HUES6 (cell line): ENCODE measurements around the gene COL4A2.

Source experiments
- H3K27ac ChIP-seq: 2 replicates; pipeline ENCODE4 v1.7.0; 2013; ENCODE audit warnings: low read depth, mild to moderate bottlenecking, low read length, inconsistent platforms
- H3K27me3 ChIP-seq: 2 replicates; pipeline ENCODE4 v1.6.1; 2013; ENCODE audit warnings: low read length; ENCODE audit not compliant: control insufficient read depth, insufficient read depth
- H3K36me3 ChIP-seq: 2 replicates; pipeline ENCODE4 v1.6.1; 2013; ENCODE audit warnings: low read length; ENCODE audit not compliant: control insufficient read depth, insufficient read depth
- H3K4me1 ChIP-seq: 2 replicates; pipeline ENCODE4 v1.6.1; 2013; ENCODE audit warnings: low read length; ENCODE audit not compliant: control insufficient read depth, insufficient read depth
- H3K4me3 ChIP-seq: 2 replicates; pipeline ENCODE4 v1.5.1; 2013; ENCODE audit warnings: low read depth, low read length
- H3K9ac ChIP-seq: one replicate; pipeline ENCODE4 v1.6.1; 2013; ENCODE audit warnings: mild to moderate bottlenecking, low read length
- H3K9me3 ChIP-seq: 2 replicates; pipeline ENCODE4 v1.6.1; 2013; ENCODE audit warnings: low read depth, low read length; ENCODE audit not compliant: control insufficient read depth, insufficient read depth

Gene COL4A2

GRCh38 chr13:110471156-110471832 is 164.2 kb downstream of the COL4A2 start:
- peaks cover 4% of the 10 kb centered on the region; the same call in 1 of the 2 replicates for H3K4me1 ChIP-seq
- no peak overlapping the region for H3K4me3 ChIP-seq
- no peak overlapping the region for H3K27ac ChIP-seq

DNA sequence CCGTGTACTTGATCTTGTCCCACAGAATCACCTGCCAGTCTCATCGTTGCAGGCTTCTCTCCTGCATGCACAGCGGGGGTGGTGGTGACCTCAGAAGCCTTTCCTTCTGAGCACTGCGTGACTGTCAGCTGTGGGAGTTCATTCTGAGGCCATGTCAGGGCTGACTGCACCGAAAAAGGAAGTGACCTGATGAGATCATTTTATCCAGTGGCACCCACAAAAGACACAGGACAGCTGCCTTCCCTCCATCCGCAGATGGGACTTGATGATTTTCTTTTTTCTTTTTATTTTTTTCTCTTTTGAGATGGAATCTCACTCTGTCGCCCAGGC is 164.7 kb downstream of the COL4A2 start:
- Histone ChIP-seq H3K4me3 (no peak overlapping the region), H3K27me3 (no peaks in the 10 kb centered on the region), H3K27ac (no peak overlapping the region), H3K4me1 (peaks cover 4% of the 10 kb centered on the region; the same call in 1 of the 2 replicates), H3K36me3 (peaks cover 85% of the 10 kb centered on the region), H3K9ac (no peak overlapping the region), H3K9me3 (no peaks in the 10 kb centered on the region)

More at GRCh38 chr13:110471156-110471832, 164.2 kb downstream of the COL4A2 start:
- Histone ChIP-seq H3K9me3 (no peaks in the 10 kb centered on the region), H3K27me3 (no peaks in the 10 kb centered on the region), H3K9ac (no peak overlapping the region), H3K36me3 (peaks cover 87% of the 10 kb centered on the region)

GRCh38 chr13:110472904-110473563 is 165.9 kb downstream of the COL4A2 start:
- Histone ChIP-seq H3K36me3 (peaks cover 73% of the 10 kb centered on the region), H3K4me1 (peaks cover 4% of the 10 kb centered on the region; the same call in 1 of the 2 replicates), H3K27ac (no peak overlapping the region), H3K4me3 (no peak overlapping the region), H3K27me3 (no peaks in the 10 kb centered on the region), H3K9ac (no peak overlapping the region), H3K9me3 (no peaks in the 10 kb centered on the region)

GRCh38 chr13:110474713-110475112 is 167.6 kb downstream of the COL4A2 start:
- Histone ChIP-seq H3K9me3 (no peaks in the 10 kb centered on the region), H3K4me3 (no peak overlapping the region), H3K4me1 (peaks cover 4% of the 10 kb centered on the region; the same call in 1 of the 2 replicates), H3K9ac (no peak overlapping the region), H3K27me3 (no peaks in the 10 kb centered on the region), H3K36me3 (peaks cover 72% of the 10 kb centered on the region), H3K27ac (no peak overlapping the region)

DNA sequence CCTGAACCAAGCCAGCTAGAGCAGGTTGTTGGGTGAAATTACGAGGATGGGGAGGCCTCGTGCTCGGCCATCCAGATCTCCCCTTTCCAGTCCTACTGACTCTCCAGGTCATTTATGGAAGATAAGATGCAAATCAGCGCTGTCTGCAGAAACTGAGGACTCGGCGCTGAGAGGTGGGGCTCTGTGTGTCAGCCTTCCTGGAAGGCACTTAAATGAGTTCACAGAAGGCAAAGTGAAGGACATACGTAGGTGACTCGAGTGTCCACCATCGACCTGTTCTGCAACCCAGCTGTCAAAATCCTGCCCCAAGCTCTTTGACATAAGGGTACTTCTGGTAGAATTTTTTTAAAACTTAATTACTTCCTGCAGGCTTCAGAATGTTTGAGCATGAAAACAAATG is 168.0 kb downstream of the COL4A2 start:
- Histone ChIP-seq H3K27me3 (no peaks in the 10 kb centered on the region), H3K36me3 (peaks cover 74% of the 10 kb centered on the region), H3K4me1 (peaks cover 4% of the 10 kb centered on the region; the same call in 1 of the 2 replicates), H3K27ac (no peak overlapping the region), H3K9ac (no peak overlapping the region), H3K9me3 (no peaks in the 10 kb centered on the region), H3K4me3 (no peak overlapping the region)

- peaks cover 4% of the 10 kb centered on the region; the same call in 1 of the 2 replicates for H3K4me1 ChIP-seq
- no peak overlapping the region for H3K9ac ChIP-seq
- no peaks in the 10 kb centered on the region for H3K27me3 ChIP-seq
- H3K9me3 ChIP-seq: no peaks in the 10 kb centered on the region
- H3K27ac ChIP-seq: no peak overlapping the region
- H3K36me3 ChIP-seq: peaks cover 74% of the 10 kb centered on the region
- H3K4me3 ChIP-seq: no peak overlapping the region
Measured at GRCh38 chr13:110475550-110476219, 168.6 kb downstream of the COL4A2 start.

DNA sequence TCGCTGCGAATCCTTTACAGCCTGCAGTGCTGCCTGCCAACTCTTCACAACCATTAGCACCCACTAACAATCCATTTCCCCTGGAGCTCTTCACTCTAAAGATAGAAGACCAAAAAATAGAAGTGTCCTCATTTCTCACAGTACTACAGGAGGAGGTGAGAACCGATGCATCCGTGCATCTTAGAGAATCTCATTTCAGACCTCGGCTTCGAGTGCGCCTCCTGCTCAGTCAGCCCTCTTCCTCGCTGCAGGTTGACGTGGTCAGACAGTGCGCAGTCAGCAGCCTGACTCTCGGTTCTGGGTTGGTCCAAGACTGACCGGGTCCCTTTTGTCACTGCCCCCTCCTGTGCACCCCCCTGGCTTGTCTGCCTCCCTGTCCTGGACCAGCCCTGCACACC is 169.1 kb downstream of the COL4A2 start:
- Histone ChIP-seq H3K27me3 (no peaks in the 10 kb centered on the region), H3K9ac (no peak overlapping the region), H3K36me3 (peaks cover 70% of the 10 kb centered on the region), H3K4me3 (no peak overlapping the region), H3K27ac (no peak overlapping the region), H3K9me3 (no peaks in the 10 kb centered on the region), H3K4me1 (peaks cover 4% of the 10 kb centered on the region; the same call in 1 of the 2 replicates)

- peaks cover 73% of the 10 kb centered on the region for H3K36me3 ChIP-seq
- peaks cover 4% of the 10 kb centered on the region; the same call in 1 of the 2 replicates for H3K4me1 ChIP-seq
Measured at GRCh38 chr13:110477706-110478245, 170.7 kb downstream of the COL4A2 start.

GRCh38 chr13:110478405-110479214 is 171.5 kb downstream of the COL4A2 start:
- no peaks in the 10 kb centered on the region for H3K27me3 ChIP-seq
- H3K27ac ChIP-seq: no peak overlapping the region
- no peak overlapping the region for H3K4me3 ChIP-seq
- H3K9ac ChIP-seq: peak overlapping the region; percentile 15
- H3K36me3 ChIP-seq: peaks cover 74% of the 10 kb centered on the region
- no peaks in the 10 kb centered on the region for H3K9me3 ChIP-seq
- peaks cover 4% of the 10 kb centered on the region; the same call in 1 of the 2 replicates for H3K4me1 ChIP-seq

More at GRCh38 chr13:110477706-110478245, 170.7 kb downstream of the COL4A2 start:
- H3K27ac ChIP-seq: no peak overlapping the region
- H3K9ac ChIP-seq: no peak overlapping the region
- H3K9me3 ChIP-seq: no peaks in the 10 kb centered on the region
- H3K4me3 ChIP-seq: no peak overlapping the region
- no peaks in the 10 kb centered on the region for H3K27me3 ChIP-seq

DNA sequence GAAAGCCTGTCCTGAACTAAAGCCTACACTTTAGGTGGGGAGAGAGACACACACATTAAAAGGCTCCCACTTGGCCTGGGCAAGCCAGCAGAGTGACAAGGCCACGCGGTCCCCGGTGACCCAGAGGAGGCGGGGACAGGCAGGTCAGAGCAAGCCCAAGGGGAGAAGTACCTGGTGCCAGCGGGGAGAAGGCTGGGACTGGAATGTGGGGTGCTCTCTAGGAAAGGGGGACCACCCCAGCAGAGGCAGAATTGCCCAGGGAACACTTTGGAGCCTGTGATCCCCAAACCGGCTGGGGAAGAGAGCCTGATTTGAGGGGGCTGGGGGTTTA is 172.1 kb downstream of the COL4A2 start:
- Histone ChIP-seq H3K9ac (peak overlapping the region; percentile 15), H3K4me3 (no peak overlapping the region), H3K27ac (no peak overlapping the region), H3K9me3 (no peaks in the 10 kb centered on the region), H3K4me1 (peaks cover 5% of the 10 kb centered on the region; the same call in 1 of the 2 replicates), H3K36me3 (peaks cover 71% of the 10 kb centered on the region), H3K27me3 (no peaks in the 10 kb centered on the region)
